HEK293 (cell line): ENCODE results near the gene LDLRAD4.

Experiments
- CTCF ChIA-PET: fragments of 350-600 bp; formaldehyde crosslinking; extraction: SDS; loops from one replicate; lab custom pipeline; 2021; ENCODE audit warnings: antibody characterized with exemption; lab: Yijun Ruan, JAX
- POLR2A ChIA-PET: fragments of 300-600 bp; formaldehyde crosslinking; extraction: SDS; loops from one replicate; lab custom pipeline; 2020; ENCODE audit warnings: antibody characterized with exemption, inconsistent platforms; lab: Yijun Ruan, JAX
- H3K27ac ChIP-seq: fragments of 200-500 bp; sonication (Bioruptor generic); 2 replicates; pipeline ENCODE4 v1.5.1; 2014; ENCODE audit warnings: low read depth, low read length, control low read depth, inconsistent platforms; ENCODE audit errors: extremely low read depth
- H3K36me3 ChIP-seq, 2 experiments: fragments of 200-500 bp in 1 of 2; sonication (Bioruptor generic) in 1 of 2; 1 replicate in 1 of 2; 2 replicates in 1 of 2; pipeline ENCODE4 v1.5.1; 2014 to 2017; ENCODE audit warnings: inconsistent platforms in 2 of 2, low read length in 2 of 2; ENCODE audit not compliant: control insufficient read depth in 2 of 2, insufficient read depth in 1 of 2
- H3K4me1 ChIP-seq: fragments of 200-500 bp; sonication (Bioruptor generic); 2 replicates; pipeline ENCODE4 v1.5.1; 2014; ENCODE audit warnings: mild to moderate bottlenecking, low read length, inconsistent platforms; ENCODE audit not compliant: control insufficient read depth, insufficient read depth
- H3K4me3 ChIP-seq: 2 replicates; pipeline ENCODE4 v1.5.1; 2011; ENCODE audit warnings: low read depth, mild to moderate bottlenecking, control low read depth, low read length, moderate library complexity
- H3K9me3 ChIP-seq: fragments of 200-500 bp; sonication (Bioruptor generic); 2 replicates; pipeline ENCODE4 v1.5.1; 2014; ENCODE audit warnings: low read depth, low read length, inconsistent platforms; ENCODE audit not compliant: control insufficient read depth, insufficient read depth
- BCL11B ChIP-seq: fragments of 450-650 bp; formaldehyde crosslinking; IDR thresholded peaks from 2 replicates; pipeline ENCODE4 v1.5.1; 2016; ENCODE audit warnings: low read depth, missing biosample characterization, missing genetic modification characterization
- GLIS2 ChIP-seq: fragments of 450-650 bp; formaldehyde crosslinking; IDR thresholded peaks from 2 replicates; pipeline ENCODE4 v1.5.1; 2016; ENCODE audit warnings: missing biosample characterization, missing genetic modification characterization
- SCRT1 ChIP-seq: fragments of 450-650 bp; formaldehyde crosslinking; IDR thresholded peaks from 2 replicates; pipeline ENCODE4 v1.5.1; 2016; ENCODE audit warnings: missing biosample characterization, missing genetic modification characterization, borderline replicate concordance
- SP7 ChIP-seq: fragments of 450-650 bp; formaldehyde crosslinking; IDR thresholded peaks from 2 replicates; pipeline ENCODE4 v1.5.1; 2016; ENCODE audit warnings: missing biosample characterization, missing genetic modification characterization
- YY2 ChIP-seq: fragments of 450-650 bp; formaldehyde crosslinking; IDR thresholded peaks from 2 replicates; pipeline ENCODE4 v1.5.1; 2016; ENCODE audit warnings: missing biosample characterization, missing genetic modification characterization
- ZIC2 ChIP-seq: fragments of 450-650 bp; formaldehyde crosslinking; IDR thresholded peaks from 2 replicates; pipeline ENCODE4 v1.5.1; 2016; ENCODE audit warnings: missing biosample characterization, missing genetic modification characterization
- ZNF133 ChIP-seq: fragments of 450-650 bp; formaldehyde crosslinking; IDR thresholded peaks from 2 replicates; pipeline ENCODE4 v1.5.1; 2016; ENCODE audit warnings: missing biosample characterization, missing genetic modification characterization
- ZNF214 ChIP-seq: fragments of 450-650 bp; formaldehyde crosslinking; IDR thresholded peaks from 2 replicates; pipeline ENCODE4 v1.5.1; 2017; ENCODE audit warnings: missing biosample characterization, mild to moderate bottlenecking, missing genetic modification characterization, borderline replicate concordance
- ZNF558 ChIP-seq: fragments of 450-650 bp; formaldehyde crosslinking; IDR thresholded peaks from 2 replicates; pipeline ENCODE4 v1.5.1; 2016; ENCODE audit warnings: missing biosample characterization, missing genetic modification characterization
- ZNF560 ChIP-seq: fragments of 450-650 bp; formaldehyde crosslinking; IDR thresholded peaks from 2 replicates; pipeline ENCODE4 v1.5.1; 2017; ENCODE audit warnings: missing biosample characterization, missing genetic modification characterization, borderline replicate concordance
- ZNF596 ChIP-seq: fragments of 450-650 bp; IDR thresholded peaks from 2 replicates; pipeline ENCODE4 v1.5.0; 2018; ENCODE audit warnings: missing biosample characterization, mild to moderate bottlenecking, missing genetic modification characterization, moderate library complexity
- ZNF600 ChIP-seq: fragments of 450-650 bp; formaldehyde crosslinking; IDR thresholded peaks from 2 replicates; pipeline ENCODE4 v1.5.1; 2016; ENCODE audit warnings: missing biosample characterization, missing genetic modification characterization
- ZNF747 ChIP-seq: fragments of 450-650 bp; formaldehyde crosslinking; IDR thresholded peaks from 2 replicates; pipeline ENCODE4 v1.5.1; 2016; ENCODE audit warnings: missing biosample characterization, missing genetic modification characterization
- ZNF768 ChIP-seq: fragments of 450-650 bp; formaldehyde crosslinking; IDR thresholded peaks from 2 replicates; pipeline ENCODE4 v1.5.1; 2018; ENCODE audit warnings: missing biosample characterization, mild to moderate bottlenecking, missing genetic modification characterization
- TF ChIP-seq, protein P1 (sequence below): fragments of 450-650 bp; formaldehyde crosslinking; IDR thresholded peaks from 2 replicates; pipeline ENCODE4 v1.5.1; 2016; ENCODE audit warnings: missing biosample characterization, missing genetic modification characterization
- TF ChIP-seq, protein P2 (sequence below): fragments of 450-650 bp; formaldehyde crosslinking; IDR thresholded peaks from 2 replicates; pipeline ENCODE4 v1.5.1; 2017; ENCODE audit warnings: missing biosample characterization, missing genetic modification characterization

LDLRAD4 gene

GRCh38 chr18:13537022-13537780 is 318.6 kb downstream of the LDLRAD4 start:
- H3K4me1 ChIP-seq: peaks cover 23% of the 10 kb centered on the region
- no peaks in the 10 kb centered on the region for H3K9me3 ChIP-seq
- CTCF ChIA-PET: interaction anchor here (1.2 to 2.0 kb wide), 2 partner anchors 21 to 321 kb away, joined by 3 to 5 read pairs; no protein-coding TSS in a partner anchor
- H3K4me3 ChIP-seq: no peak overlapping the region
- POLR2A ChIA-PET: no interaction called here
- H3K36me3 ChIP-seq: no peaks in the 10 kb centered on the region
- TF ChIP-seq ZNF596 (tag by site-specific recombination): no peak
- no peak for TF ChIP-seq SCRT1
- no peak for TF ChIP-seq GLIS2 (tag by site-specific recombination)
- TF ChIP-seq ZNF600: no peak
- no peak for TF ChIP-seq SP7 (tag by site-specific recombination)
- no peak for TF ChIP-seq ZNF768
- TF ChIP-seq, all 188 proteins: peak for 0
- H3K27ac ChIP-seq: no peak overlapping the region

DNA sequence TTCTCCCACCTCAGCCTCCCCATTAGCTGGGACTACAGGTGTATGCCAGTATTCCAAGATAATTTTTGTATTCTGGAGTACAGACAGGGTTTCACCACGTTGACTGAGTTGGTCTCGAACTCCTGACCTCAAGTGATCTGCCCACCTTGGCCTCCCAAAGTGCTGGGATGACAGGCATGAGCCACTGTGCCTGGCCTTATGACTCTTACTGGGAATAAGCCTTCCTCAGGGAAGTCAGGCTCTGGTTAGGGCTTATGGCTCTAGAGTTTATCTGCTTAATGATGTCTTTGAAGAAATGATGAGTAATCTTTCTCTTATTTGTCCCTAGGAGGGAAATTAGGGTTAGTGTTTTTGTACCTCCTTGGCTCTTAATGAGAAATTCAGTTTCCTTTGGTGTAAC is 320.1 kb downstream of the LDLRAD4 start:
- no peak overlapping the region for H3K4me3 ChIP-seq
- POLR2A ChIA-PET: no interaction called here
- H3K27ac ChIP-seq: no peak overlapping the region
- H3K4me1 ChIP-seq: peaks cover 23% of the 10 kb centered on the region
- H3K9me3 ChIP-seq: no peaks in the 10 kb centered on the region
- no peaks in the 10 kb centered on the region for H3K36me3 ChIP-seq
- CTCF ChIA-PET: interaction anchor here (0.6 to 0.9 kb wide), 2 partner anchors 9 to 423 kb away, joined by 3 read pairs; no protein-coding TSS in a partner anchor
- TF ChIP-seq BCL11B (tag by site-specific recombination) (no peak), ZNF747 (no peak), ZIC2 (tag by site-specific recombination) (no peak), ZNF133 (tag by site-specific recombination) (no peak), YY2 (tag by site-specific recombination) (no peak)
- TF ChIP-seq, all 188 proteins: peak for 0

DNA sequence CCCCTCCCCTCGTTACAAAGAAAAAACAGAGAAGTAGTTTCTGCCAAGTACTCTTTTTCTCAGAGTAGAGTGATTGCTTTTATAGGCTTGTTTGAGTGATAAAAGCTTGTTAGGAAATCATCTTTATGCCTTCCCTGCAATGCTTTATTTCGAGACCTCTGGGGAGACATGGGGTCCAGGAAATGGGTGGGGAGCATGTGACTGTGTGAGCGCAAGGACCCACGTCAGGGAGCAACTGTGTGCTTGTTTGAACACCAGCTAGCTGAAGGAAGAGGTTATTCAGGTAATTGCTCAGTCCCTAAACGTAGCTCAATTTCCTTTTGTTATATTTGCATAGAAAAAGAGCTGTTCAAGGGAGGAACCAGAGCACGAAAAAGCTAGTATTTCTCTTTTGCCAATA is 320.5 kb downstream of the LDLRAD4 start:
- TF ChIP-seq, protein P1, sequence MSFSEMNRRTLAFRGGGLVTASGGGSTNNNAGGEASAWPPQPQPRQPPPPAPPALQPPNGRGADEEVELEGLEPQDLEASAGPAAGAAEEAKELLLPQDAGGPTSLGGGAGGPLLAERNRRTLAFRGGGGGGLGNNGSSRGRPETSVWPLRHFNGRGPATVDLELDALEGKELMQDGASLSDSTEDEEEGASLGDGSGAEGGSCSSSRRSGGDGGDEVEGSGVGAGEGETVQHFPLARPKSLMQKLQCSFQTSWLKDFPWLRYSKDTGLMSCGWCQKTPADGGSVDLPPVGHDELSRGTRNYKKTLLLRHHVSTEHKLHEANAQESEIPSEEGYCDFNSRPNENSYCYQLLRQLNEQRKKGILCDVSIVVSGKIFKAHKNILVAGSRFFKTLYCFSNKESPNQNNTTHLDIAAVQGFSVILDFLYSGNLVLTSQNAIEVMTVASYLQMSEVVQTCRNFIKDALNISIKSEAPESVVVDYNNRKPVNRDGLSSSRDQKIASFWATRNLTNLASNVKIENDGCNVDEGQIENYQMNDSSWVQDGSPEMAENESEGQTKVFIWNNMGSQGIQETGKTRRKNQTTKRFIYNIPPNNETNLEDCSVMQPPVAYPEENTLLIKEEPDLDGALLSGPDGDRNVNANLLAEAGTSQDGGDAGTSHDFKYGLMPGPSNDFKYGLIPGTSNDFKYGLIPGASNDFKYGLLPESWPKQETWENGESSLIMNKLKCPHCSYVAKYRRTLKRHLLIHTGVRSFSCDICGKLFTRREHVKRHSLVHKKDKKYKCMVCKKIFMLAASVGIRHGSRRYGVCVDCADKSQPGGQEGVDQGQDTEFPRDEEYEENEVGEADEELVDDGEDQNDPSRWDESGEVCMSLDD: no peak
- TF ChIP-seq, protein P2, sequence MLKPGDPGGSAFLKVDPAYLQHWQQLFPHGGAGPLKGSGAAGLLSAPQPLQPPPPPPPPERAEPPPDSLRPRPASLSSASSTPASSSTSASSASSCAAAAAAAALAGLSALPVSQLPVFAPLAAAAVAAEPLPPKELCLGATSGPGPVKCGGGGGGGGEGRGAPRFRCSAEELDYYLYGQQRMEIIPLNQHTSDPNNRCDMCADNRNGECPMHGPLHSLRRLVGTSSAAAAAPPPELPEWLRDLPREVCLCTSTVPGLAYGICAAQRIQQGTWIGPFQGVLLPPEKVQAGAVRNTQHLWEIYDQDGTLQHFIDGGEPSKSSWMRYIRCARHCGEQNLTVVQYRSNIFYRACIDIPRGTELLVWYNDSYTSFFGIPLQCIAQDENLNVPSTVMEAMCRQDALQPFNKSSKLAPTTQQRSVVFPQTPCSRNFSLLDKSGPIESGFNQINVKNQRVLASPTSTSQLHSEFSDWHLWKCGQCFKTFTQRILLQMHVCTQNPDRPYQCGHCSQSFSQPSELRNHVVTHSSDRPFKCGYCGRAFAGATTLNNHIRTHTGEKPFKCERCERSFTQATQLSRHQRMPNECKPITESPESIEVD (tag by site-specific recombination): peak; percentile 47
- TF ChIP-seq ZNF560 (tag by site-specific recombination) (no peak), ZNF214 (tag by site-specific recombination) (no peak), ZNF558 (no peak)
- Histone ChIP-seq H3K9me3 (no peaks in the 10 kb centered on the region), H3K27ac (peak overlapping the region; percentile 5; the same call in 1 of the 2 replicates), H3K4me1 (peaks cover 23% of the 10 kb centered on the region), H3K4me3 (no peak overlapping the region), H3K36me3 (no peaks in the 10 kb centered on the region)
- ChIA-PET POLR2A (no interaction called here), CTCF (interaction anchor here (0.9 kb wide), 1 partner anchor 9 kb away, joined by 3 read pairs; no protein-coding TSS in a partner anchor)
